HG02678 (cell line): ENCODE results near the gene B4GALT2.

Experiments
- ATAC-seq: cut with Tn5 transposase; IDR thresholded peaks from one replicate; pipeline ENCODE4 v1.9.1; 2021; ENCODE audit warnings: mild to moderate bottlenecking, moderate library complexity; ENCODE audit not compliant: unreplicated experiment

B4GALT2 gene

GRCh38 chr1:43969416-43969745 is 9.6 kb upstream of the B4GALT2 start:
- no peak for ATAC-seq

GRCh38 chr1:43969746-43970466 is 9.1 kb upstream of the B4GALT2 start, which contains the start of gene DPH2:
Gene DPH2, plus strand, starts transcription at chr1:43970010. Its CDS starts 166 bp downstream, at chr1:43970176.
- peak; percentile 85 for ATAC-seq

- ATAC-seq = no peak
These were observed 8.5 kb upstream of the B4GALT2 start for GRCh38 chr1:43970502-43970901.

DNA sequence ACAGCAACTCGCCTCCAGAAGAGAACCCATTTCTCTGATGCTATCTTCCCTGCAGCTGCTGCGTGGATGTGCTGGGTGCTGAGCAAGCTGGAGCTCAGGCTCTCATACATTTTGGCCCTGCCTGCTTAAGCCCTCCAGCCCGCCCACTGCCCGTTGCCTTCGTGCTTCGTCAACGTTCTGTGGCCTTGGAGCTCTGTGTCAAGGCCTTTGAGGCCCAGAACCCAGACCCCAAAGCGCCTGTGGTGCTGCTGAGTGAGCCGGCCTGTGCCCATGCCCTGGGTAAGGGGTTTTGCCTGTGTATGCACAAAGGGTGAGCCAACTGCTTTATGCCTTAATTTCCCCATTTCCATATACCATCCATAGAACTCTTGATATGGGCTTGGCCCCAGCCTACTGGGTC is 8.1 kb upstream of the B4GALT2 start:
- ATAC-seq = no peak

GRCh38 chr1:43971336-43971980 is 7.6 kb upstream of the B4GALT2 start:
- ATAC-seq = no peak

DNA sequence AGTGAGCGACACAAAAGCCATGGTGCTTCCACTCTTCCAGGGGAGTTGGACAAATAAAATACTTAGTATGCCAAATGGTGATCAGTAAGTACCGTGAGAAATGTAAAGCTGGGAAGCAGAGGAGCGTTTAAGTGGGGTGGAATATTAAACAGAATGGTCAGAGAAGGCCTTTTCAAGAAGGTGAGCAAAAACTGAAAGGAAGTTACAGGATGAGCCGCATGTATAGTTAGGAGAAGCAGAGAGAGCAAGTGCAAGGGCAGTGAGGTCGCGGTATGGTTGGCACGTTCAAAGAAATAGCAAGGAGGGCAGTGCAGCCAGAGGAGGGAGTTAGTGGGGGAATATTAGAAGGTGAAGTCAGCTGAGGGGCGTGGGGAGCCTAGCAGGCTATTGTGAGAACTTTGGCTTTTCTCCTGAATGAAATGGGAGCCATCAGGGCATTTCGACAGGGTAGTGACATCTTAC is 5.0 kb upstream of the B4GALT2 start:
- ATAC-seq = no peak

GRCh38 chr1:43974443-43975248 is 4.4 kb upstream of the B4GALT2 start, which contains the start of gene ATP6V0B:
Gene ATP6V0B, plus strand, starts transcription at chr1:43974960. Its CDS starts 81 bp downstream, at chr1:43975041.
- peak; percentile 68 for ATAC-seq

DNA sequence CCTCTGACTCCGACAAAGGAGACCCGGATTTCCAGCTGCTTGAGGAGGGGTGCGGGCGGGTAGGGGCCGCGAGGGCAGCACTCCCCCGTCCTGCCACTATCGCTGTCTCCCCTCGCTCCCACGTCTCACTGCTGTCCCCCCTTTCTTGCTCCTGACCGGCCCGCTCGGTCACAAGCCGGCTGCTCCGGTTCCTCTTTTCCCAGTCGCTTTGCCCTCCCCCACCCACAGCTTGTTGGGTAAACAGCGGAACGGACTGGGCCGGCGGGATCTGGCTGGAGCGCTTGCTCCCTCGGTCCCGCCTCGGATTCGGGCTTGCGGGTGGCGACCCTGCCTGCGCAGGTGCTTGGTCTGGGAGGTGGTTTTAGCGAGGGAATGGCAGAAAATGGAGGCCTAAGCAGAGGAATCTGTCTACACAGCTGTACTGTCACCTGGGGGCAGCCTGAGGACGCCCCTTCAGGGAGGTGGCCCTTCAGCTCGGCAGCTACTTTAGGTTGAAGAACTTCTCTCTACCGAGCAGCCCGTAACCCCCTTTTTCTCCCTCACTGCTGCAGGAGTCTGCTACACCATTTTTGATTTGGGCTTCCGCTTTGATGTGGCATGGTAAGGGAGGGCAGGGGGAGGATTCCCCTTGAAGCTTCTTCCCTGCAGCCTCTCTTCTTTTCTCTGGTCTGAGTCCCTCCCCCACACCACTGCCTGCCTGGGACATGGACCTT is 3.6 kb upstream of the B4GALT2 start:
- ATAC-seq = no peak

GRCh38 chr1:43976045-43976444 is 3.0 kb upstream of the B4GALT2 start:
- ATAC-seq = no peak

DNA sequence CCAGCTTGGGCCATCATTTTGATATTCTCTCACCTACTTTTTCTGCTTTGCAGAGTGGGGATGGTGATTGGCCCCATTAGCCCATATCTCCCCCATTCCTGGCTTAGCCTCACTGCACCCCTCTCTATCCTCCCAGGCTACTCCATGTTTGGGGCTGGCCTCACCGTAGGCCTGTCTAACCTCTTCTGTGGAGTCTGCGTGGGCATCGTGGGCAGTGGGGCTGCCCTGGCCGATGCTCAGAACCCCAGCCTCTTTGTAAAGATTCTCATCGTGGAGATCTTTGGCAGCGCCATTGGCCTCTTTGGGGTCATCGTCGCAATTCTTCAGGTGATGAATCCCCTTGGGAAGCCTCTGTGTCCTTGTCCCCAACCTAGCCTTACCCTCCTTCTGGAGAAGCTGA is 2.1 kb upstream of the B4GALT2 start:
- no peak for ATAC-seq

- no peak for ATAC-seq
These were observed 1.4 kb upstream of the B4GALT2 start for GRCh38 chr1:43977376-43978263.

- no peak for ATAC-seq
These were observed 803 bp upstream of the B4GALT2 start for GRCh38 chr1:43978264-43978550.

GRCh38 chr1:43979261-43979527 is 184 bp downstream of the B4GALT2 start:
- ATAC-seq = no peak

DNA sequence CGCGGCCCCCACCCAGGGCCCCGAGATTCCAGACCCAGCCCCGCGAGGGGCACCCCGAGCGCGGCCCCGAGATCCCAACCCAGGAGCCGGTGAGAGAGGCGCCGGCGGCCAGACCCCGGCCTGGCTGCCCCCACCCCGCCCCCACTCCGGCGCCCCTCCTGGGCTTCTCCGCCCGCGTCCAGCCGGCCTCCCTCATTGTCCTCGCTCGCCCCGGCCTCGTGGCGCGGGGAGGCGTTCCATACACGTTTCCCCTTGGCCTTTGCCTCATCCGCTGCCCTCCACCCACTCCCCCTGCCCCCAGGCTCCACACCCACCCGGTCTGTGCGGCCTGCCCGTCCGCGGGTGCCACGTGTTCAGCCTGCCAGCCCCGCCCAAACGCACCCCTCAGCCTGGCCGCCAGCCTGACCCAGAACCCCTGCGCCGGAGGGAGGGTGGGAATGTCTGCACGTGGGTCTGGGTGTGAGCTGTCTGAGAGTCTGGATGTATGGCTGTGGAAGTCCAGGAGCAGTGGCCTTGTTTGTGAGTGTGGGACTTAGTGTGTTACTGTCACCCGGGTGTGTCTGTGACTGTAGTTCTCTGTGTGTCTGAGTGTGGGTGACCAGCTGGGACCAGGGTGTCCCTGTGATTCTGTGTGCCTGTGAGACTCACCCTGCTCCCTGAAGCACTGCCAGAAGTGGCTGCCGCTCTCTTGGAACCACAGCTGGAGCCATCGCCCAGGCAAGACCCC is 681 bp downstream of the B4GALT2 start:
- ATAC-seq = no peak

DNA sequence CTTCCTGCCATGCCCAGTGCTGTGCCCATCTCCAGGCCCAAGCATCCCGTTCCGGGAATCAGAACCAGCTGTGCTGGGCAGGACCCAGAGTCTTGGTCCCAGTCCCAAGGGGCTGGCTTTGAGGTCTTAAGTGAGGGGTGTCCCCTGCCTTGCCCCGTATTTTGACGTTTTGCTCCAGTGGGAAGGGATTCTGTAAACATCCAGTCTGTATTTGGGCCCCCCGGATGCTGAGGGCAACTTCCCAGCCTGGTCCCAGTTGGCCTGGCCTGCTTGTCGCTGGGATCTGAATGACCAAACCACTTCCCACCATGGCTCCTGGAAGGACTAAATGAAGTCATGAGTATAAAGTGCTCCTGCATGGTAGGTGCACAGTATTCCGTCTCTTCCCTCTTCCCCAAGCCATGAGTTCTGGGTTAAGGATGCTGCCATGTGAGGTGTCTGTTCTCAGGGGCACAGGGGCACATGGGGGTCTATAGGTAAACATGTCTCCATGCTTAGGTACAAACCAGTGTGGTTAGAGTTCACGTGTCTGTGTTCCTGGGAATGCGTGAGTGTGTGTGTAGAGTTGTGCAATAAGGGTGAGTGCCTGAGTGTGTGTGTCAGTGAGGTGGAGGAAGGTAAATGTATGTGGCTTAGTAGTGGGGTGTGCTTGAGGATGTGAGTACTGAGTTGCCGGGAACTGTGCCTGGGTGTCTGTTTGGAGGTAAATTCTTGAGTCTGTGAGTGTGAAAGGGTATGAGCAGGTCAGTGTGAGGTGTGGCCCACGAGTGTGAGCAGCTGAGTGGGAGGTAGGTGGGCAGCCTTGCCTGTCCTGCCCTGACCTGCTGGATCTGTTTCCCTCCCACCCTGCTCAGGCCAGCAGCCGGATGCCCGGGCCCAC is 1.5 kb downstream of the B4GALT2 start:
- ATAC-seq = no peak

DNA sequence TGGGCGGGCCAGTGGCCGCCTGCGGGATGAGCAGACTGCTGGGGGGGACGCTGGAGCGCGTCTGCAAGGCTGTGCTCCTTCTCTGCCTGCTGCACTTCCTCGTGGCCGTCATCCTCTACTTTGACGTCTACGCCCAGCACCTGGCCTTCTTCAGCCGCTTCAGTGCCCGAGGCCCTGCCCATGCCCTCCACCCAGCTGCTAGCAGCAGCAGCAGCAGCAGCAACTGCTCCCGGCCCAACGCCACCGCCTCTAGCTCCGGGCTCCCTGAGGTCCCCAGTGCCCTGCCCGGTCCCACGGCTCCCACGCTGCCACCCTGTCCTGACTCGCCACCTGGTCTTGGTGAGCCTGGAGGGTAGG is 2.1 kb downstream of the B4GALT2 start:
- ATAC-seq = no peak

- ATAC-seq = no peak
These were observed 2.6 kb downstream of the B4GALT2 start for GRCh38 chr1:43981636-43982035.

DNA sequence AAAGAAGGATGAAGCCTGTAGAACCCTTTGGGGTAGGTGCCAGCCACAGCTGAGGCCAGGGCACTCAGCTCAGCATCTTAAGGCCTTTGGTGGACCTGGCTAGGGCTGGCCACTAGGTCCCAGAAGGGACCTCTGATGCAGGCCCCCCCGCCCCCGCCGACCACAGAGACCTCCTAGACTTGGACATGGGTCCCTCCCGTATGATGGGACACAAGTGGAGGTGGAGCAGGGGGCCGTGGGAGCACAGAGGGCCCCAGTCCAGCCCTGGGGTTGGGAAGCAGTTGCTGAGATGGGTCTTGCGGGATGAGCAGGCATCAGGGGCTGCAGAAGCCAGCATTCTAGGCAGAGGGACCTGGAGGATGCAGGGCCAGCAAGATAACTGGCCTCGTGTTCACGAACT is 3.2 kb downstream of the B4GALT2 start:
- no peak for ATAC-seq

- ATAC-seq = no peak
These were observed 3.8 kb downstream of the B4GALT2 start for GRCh38 chr1:43982808-43983207.
